GM19372 (cell line): Measurements from ENCODE around the gene NOXA1.
"Not testable (repeated sequence)": the region's sequence is repeated elsewhere in the genome, so short reads cannot be mapped to it uniquely, and the experiment has no call there.

Source experiments
- ATAC-seq: cut with Tn5 transposase; IDR thresholded peaks from one replicate; pipeline ENCODE4 v1.9.1; 2021; ENCODE audit warnings: mild to moderate bottlenecking, low read depth, moderate library complexity; ENCODE audit not compliant: unreplicated experiment

The NOXA1 gene

DNA sequence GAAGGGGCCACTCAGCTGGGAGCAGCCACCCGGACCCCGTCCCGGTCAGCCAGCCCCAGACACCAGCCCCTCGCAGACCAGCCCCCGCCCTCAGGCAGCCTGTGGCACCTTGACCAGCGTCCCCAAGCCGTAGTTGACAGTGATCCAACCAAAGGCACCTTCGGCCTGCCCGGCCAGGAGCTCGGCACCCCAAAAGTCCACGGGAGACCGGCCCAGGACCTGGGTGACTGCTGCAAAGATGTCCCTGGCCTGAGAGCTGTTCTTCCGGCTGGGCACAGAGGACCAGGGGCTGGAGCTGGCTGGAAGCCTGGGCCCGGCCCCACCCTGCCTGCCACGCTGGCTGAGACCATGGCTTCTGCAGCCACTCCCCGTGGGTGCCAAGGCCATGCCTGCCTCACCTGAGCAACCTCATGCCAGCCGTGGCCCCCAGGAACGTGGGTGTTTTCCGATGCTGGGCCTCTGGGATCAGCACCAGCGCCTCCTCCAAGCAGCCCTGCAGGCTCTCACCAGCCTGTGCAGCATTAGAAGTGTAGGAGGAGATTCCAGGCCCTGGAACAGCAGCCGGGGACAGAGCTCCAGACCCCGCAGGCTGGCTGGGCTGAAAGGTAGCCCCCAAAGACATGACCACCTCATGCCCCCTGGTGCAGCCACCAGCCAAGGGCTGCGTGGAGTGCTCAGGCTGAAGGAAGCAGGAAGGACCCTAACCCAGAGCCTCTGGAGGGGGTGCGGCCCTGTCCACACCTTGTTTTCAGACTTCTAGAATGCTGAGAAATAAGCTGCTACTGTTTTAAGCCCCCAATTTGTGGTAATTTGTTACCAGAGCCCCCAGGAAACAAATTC is 13.8 kb downstream of the NOXA1 start:
- ATAC-seq, result no peak

GRCh38 chr9:137437691-137438590 is 14.7 kb downstream of the NOXA1 start:
- ATAC-seq, result no peak

DNA sequence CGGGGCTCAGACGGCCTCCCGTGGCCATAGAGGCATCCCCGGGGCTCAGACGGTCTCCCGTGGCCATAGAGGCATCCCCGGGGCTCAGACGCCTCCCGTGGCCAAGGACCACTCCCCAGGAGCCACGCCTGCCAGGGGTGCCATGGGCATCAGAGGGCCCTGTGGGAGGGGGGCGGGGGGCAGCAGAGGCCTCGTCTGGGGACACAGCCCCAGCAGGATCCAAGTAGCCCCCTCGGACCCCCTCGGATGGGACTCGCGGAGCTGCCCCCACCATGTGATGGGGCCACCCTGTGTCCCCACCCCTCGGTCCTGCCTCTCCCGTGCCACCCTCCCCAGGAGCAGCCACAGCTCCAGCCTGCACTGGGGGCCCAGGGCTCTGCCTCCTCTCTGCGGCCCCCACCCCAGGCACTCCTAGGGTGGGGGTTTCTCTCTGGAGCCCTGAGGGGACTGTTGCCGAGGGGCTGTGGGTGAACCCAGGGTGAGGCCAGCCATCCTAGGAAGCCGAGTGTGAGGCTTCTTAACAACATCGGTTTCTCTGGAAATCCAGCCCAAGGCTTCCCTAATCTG is 15.5 kb downstream of the NOXA1 start:
- no peak for ATAC-seq

DNA sequence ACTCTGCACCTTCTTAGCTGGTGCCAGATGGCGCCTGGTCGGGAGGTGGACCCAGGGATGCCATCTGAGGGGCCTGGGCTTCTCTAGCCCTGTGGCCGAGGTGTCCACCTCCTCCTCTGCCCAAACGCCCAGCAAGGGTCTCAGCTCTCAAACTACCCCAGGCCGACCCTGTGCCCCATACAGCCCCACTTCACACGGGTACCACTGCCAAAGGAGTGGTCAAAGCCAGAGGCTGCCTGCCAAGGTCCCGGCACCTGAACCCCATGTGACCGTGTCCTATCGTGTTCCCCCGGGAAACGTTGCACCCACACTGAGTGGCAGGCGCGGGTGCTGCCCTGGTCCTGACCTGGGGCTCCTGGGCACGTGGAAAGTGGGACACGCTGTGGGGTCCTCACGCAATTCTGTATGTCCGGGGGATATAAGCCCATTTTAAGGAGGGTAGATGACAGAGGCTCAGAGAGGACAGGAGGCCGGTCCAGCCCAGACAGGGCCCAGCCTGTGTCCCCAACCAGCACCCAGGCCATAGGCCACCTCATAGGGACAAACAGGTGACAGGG is 16.0 kb downstream of the NOXA1 start:
- no peak for ATAC-seq

DNA sequence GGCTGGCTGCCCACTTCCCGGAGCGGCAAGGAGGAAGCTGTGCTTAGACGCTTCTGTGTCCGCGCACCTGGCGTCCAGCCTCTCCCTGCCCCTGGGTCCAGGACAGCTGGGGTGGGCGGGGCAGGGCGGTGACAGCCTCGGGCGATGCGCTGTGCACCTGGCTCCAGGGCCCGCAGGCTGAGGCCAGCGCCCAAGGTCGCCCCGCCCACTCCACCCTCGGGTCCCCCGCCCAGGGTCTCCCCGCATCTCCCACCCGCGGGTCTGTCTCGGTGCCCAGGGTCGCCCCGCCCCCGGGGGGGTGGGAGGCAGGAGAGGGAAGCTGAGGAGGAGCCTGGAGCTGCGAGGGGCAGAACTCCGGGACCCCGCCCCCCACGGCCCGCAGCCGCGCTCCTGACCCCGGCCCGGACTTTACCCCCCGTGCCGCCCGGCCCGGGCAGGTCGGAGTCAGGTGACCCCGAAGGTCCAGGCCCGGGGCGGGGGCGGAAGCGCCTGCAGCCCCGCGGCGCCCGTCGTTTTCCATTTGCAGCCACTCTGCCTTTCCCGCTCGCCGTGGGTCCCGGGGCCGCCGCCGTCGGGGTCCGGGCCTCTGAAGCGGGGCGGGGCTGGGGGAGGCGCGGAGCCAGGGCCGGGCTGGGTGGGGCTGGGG is 18.2 kb downstream of the NOXA1 start, which contains the start of gene ENTPD8:
ENTPD8 (minus strand) TSS at position 69 of the 646 bp plus-strand sequence. CDS start 3,072 bp downstream, outside the sequence.
- ATAC-seq, result no peak

DNA sequence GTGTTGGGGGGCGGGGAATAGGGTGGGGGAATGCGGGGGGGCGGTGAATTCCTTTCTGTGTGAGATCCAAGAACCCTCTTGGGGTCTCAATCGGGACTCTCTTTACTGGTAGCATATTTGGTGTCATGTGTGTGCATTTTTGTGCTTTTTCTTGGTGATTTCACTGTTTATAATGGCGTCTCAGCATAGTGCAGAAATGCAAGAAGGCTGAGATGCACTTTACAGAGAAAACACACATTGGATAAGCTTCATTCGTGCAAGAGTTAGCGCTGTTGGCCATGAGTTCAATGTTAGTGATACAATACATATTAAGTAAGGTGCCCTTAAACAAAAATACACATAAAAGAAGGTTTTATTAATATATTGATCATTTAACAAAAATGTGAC is 18.7 kb downstream of the NOXA1 start:
- ATAC-seq, result no peak

DNA sequence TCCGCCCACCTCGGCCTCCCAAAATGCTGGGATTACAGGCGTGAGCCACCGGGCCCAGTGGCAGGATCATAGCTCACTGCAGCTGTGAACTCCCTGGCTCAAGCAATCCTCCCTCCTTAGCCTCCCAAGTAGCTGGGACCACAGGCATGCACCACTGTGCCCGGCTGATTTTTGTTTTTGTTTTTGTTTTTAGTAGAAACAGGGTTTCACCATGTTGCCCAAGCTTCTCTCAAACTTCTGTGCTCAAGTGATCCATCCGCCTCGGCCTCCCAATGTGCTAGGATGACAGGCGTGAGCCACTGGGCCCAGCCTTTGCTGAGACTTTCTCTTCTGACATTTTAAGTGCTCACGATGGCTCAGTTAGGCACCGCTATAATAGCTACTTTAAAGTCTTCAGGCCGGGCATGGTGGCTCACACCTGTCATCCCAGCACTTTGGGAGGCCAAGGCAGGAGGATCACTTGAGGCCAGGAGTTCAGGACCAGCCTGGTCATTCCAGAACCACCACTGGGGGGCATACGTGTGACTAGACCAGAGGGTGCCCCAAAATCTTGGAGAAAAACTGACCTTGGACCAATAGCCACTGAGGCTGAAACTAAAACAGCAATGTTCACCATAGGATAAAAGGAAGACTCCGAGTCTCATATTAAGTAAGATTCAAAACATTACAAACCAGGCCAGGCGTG is 21.1 kb downstream of the NOXA1 start:
- no peak for ATAC-seq

DNA sequence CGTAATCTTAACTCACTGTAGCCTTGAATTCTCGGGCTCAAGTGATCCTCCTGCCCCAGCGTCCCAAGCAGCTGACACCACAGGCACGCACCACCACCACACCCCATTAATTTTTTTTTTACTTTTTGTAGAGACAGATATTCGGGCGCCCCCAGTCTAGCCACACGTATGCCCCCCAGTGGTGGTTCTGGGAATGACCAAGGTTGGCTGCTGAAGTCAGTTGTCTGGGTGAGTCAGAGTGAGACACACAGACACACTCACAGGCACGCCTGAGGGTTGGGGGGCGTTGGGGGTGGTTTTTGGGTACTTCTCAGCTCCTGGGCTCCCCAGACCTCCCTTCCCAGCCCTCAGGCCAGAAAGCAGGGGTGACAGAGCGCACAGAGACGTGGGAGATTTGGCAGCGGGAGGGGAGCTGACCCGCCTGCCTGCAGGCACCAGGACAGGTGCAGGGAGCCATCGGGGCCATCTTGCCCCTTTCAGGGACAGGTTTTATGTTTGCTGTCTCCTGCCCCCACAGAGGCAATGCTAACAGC is 22.1 kb downstream of the NOXA1 start:
- ATAC-seq, result peak; percentile 51

DNA sequence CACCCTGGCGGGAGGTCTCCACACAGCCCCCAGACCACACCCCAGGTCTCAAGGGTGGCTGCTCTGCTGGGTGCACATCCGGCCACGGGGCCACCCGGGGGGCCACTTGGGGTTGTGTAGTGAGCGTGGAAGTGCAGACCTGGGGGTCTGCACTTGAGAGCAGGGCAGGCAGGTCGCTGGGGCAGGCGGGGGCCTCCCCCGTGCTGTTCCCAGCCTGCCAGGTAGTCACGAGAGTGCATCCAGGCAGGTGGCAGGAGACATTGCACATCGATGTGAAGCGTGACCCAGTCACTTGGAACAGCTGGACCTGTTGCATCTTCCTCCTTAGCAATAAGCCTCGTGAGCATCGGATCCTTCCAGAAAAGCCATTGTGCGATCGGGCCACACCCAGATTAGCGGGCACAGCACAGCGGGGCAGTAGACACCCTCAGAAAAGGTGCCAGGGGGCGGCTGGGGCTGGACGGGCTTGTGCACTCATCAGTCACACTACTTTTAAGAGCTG is 22.8 kb downstream of the NOXA1 start:
- ATAC-seq, result no peak

DNA sequence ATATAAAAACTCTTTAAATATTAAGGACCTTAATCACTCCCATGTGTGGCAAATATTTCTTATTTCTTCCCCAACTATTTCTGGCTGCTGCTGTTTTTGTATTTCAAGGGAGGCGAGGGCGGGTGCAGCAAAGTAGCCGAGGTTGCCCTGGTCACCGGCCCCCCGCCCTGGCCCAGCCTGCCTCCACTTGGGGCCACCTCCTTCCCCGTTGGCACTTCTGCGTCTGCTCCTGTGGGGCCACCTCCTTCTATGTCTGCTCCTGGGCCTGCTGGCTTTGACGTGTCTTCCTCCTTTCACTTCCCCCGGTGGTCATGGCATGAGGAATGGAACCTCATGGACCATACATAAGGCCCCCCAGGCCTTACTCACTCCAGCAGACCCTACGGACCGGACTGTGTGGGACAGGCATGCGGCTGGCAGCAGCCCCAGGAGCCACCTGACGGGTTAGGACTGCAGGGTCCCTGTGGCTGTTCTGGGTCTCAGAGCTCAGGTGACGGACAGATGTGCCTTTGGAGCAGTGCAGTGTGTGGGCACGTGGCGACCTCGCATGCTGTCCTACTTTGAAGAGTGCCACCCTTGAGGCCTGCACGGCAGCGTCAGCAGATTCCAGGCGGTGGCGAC is 23.8 kb downstream of the NOXA1 start:
- ATAC-seq, result no peak

- ATAC-seq, result no peak
These were observed 24.8 kb downstream of the NOXA1 start for GRCh38 chr9:137447722-137448601.

- ATAC-seq, result no peak
These were observed 25.4 kb downstream of the NOXA1 start for GRCh38 chr9:137448602-137448962.

DNA sequence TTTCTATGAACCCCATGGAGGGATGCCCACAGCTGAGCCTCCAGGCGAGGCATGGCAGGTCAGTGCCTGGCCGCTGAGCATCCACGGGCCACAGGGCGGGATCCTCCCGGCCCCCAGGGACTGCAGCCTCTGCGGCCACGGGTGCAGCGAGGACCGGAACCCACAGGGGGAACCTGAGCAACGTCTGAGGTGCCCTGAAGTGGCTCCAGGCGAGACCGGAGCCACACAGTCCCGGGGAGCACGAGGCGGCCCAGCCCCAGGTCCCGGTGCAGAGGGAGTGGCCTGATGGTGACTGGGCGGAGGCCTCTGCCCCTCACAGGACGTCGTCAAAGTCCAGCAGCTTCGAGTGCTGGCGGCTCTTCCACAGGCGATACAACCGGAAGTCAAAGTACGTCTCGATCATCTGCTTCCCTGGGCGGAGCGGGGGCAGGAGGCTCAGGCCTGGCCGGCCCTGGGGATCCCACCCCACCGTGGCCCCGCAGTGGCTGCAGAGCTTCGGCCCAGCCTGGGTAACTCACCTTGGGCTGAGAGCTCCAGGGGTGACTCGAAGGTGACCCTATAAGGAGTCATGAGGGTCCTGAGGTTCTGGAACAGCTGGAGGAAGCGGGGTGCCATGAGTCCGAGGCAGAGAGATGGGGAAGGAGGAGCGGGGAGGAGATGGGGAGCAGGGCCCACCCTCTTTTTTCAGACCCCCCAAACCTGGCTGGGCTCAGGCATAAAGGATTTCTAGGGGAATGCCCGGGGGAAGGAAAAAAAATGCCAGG is 26.1 kb downstream of the NOXA1 start:
- ATAC-seq, result no peak

- ATAC-seq, result no peak
These were observed 26.8 kb downstream of the NOXA1 start for GRCh38 chr9:137449931-137450538.

- not testable (repeated sequence) for ATAC-seq
These were observed 27.5 kb downstream of the NOXA1 start for GRCh38 chr9:137450539-137451222.
